Vagina (tissue), 2 donors: ENCODE results near the gene TLE3.

Source experiments
- CTCF ChIP-seq, 3 experiments: fragments of 450-650 bp in 2 of 3; fragments of 200-600 bp in 1 of 3; sonication (generic) in 1 of 3; IDR thresholded peaks; one replicate each; pipeline ENCODE4 v1.5.1; 2017 to 2019; ENCODE audit warnings: antibody characterized with exemption in 3 of 3, mild to moderate bottlenecking in 2 of 3, moderate library complexity in 2 of 3
- POLR2A ChIP-seq, 2 donors: fragments of 450-650 bp; IDR thresholded peaks; one replicate each; pipeline ENCODE4 v1.6.1; 2017; ENCODE audit warnings: antibody characterized with exemption in 2 of 2, mild to moderate bottlenecking in 2 of 2, moderate library complexity in 2 of 2
- POLR2AphosphoS5 ChIP-seq, 2 donors: sonication (generic); formaldehyde crosslinking; IDR thresholded peaks; one replicate each; pipeline ENCODE4 v1.9.0; 2017; ENCODE audit warnings: antibody characterized with exemption in 2 of 2, mild to moderate bottlenecking in 2 of 2, low read depth in 1 of 2; ENCODE audit not compliant: insufficient read depth in 1 of 2

- peak in 1 of 3 experiments; percentile 31 for TF ChIP-seq CTCF (IDR thresholded peaks at IDR 0.05)
- TF ChIP-seq POLR2A (IDR thresholded peaks at IDR 0.05), result peak; percentile 57 to 95
- peak; percentile 91 to 99 for TF ChIP-seq POLR2AphosphoS5 (IDR thresholded peaks at IDR 0.05; ENCODE audit: insufficient read depth in 1 of 2, low read depth in 1 of 2)
These were observed at the start of gene TLE3 for GRCh38 chr15:70097321-70098152.
